HUES48 (cell line): ENCODE data around the gene COMMD4.
"Not testable (repeated sequence)": the region's sequence is repeated elsewhere in the genome, so short reads cannot be mapped to it uniquely, and the experiment has no call there.

Source experiments
- H3K27ac ChIP-seq: one replicate; pipeline ENCODE4 v1.7.0; 2013; ENCODE audit warnings: low read depth, low read length, inconsistent platforms
- H3K27me3 ChIP-seq: 2 replicates; pipeline ENCODE4 v1.6.1; 2013; ENCODE audit warnings: mild to moderate bottlenecking, low read length; ENCODE audit not compliant: control insufficient read depth, insufficient read depth
- H3K36me3 ChIP-seq: 2 replicates; pipeline ENCODE4 v1.6.1; 2013; ENCODE audit warnings: low read length; ENCODE audit not compliant: control insufficient read depth, insufficient read depth
- H3K4me1 ChIP-seq: 2 replicates; pipeline ENCODE4 v1.6.1; 2013; ENCODE audit warnings: mild to moderate bottlenecking, low read length; ENCODE audit not compliant: control insufficient read depth, insufficient read depth
- H3K4me3 ChIP-seq: 2 replicates; pipeline ENCODE4 v1.5.1; 2013; ENCODE audit warnings: mild to moderate bottlenecking, low read depth, low read length
- H3K9ac ChIP-seq: 2 replicates; pipeline ENCODE4 v1.6.1; 2013; ENCODE audit warnings: mild to moderate bottlenecking, low read depth, low read length, moderate library complexity
- H3K9me3 ChIP-seq: 2 replicates; pipeline ENCODE4 v1.6.1; 2013; ENCODE audit warnings: low read length; ENCODE audit not compliant: control insufficient read depth, insufficient read depth

Gene COMMD4

GRCh38 chr15:75333654-75334419 lies 2.0 kb upstream of the COMMD4 start:
- not testable (repeated sequence) for H3K9me3 ChIP-seq, H3K27me3 ChIP-seq, H3K4me3 ChIP-seq, H3K4me1 ChIP-seq, H3K27ac ChIP-seq, H3K36me3 ChIP-seq, H3K9ac ChIP-seq

DNA sequence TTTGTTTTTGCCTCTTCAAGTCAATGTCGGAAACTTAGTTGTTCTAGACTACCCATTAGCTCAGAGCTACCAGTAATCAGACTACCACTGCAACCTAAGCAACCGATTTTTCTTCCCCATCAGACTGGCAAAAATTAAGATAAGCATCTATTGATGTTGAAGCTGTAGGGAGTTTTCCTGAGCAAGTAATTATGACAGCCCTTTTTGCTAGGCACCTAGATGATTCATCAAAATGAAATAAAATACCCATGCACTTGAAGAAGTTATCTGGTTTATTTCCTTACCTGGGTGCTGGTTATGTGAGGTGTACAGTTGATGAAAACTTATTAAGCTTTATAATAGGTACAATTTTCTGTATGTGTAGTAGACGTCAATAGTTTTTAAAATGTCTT lies 554 bp upstream of the COMMD4 start:
- H3K27ac ChIP-seq: no peak overlapping the region

GRCh38 chr15:75338661-75339240 lies 2.9 kb downstream of the COMMD4 start:
- H3K4me3 ChIP-seq: no peak overlapping the region
- no peak overlapping the region for H3K9ac ChIP-seq
- H3K9me3 ChIP-seq: no peaks in the 10 kb centered on the region
- H3K36me3 ChIP-seq: peaks cover 33% of the 10 kb centered on the region
- H3K27ac ChIP-seq: no peak overlapping the region
- H3K4me1 ChIP-seq: peaks cover 3% of the 10 kb centered on the region; the same call in 1 of the 2 replicates
- H3K27me3 ChIP-seq: no peaks in the 10 kb centered on the region

More for the DNA sequence above, 554 bp upstream of the COMMD4 start:
- no peaks in the 10 kb centered on the region for H3K27me3 ChIP-seq
- peak overlapping the region; percentile 79 for H3K4me3 ChIP-seq
- peak overlapping the region; percentile 78 for H3K9ac ChIP-seq
- no peaks in the 10 kb centered on the region for H3K9me3 ChIP-seq
- peaks cover 3% of the 10 kb centered on the region; the same call in 1 of the 2 replicates for H3K4me1 ChIP-seq
- peaks cover 20% of the 10 kb centered on the region for H3K36me3 ChIP-seq

GRCh38 chr15:75339531-75340240 lies 3.8 kb downstream of the COMMD4 start:
- H3K27me3 ChIP-seq: no peaks in the 10 kb centered on the region
- H3K4me3 ChIP-seq: no peak overlapping the region
- H3K36me3 ChIP-seq: peaks cover 33% of the 10 kb centered on the region
- no peak overlapping the region for H3K27ac ChIP-seq
- H3K9me3 ChIP-seq: no peaks in the 10 kb centered on the region
- no peak overlapping the region for H3K9ac ChIP-seq
- H3K4me1 ChIP-seq: peaks cover 3% of the 10 kb centered on the region; the same call in 1 of the 2 replicates

DNA sequence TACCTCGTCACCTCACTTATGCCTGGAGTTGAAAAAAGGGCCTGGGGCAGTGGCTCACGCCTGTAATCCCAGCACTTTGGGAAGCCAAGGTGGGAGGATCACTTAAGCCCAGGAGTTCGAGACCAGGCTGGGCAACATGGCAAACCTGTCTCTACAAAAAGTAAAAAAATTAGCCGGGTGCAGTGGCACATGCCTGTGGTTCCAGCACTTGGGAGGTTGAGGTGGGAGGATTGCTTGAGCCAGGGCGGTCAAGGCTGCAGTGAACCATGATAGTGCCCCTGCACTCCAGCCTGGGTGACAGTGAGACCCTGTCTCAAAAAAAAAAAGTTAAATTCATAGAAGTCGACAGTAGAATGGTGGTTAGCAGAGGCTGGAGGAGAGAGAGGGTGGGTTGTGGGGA lies 6.4 kb downstream of the COMMD4 start:
- peaks cover 33% of the 10 kb centered on the region for H3K36me3 ChIP-seq
- no peaks in the 10 kb centered on the region for H3K4me1 ChIP-seq

DNA sequence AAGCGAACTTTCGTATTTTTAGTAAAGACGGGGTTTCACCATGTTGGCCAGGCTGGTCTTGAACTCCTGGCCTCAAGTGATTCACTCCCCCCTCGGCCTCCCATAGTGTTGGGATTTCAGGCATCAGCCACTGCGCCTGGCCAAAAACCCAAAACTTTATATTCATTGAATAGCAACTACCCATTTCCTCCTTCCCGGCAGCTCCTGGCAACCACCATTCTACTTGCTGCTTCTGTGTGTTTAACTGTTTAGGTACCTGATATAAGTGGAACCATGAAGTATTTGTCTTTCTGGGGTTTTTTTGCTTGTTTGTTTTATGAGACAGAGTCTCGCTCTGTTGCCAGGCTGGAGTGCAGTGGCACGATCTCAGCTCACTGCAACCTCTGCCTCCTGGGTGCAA lies 8.1 kb downstream of the COMMD4 start:
- not testable (repeated sequence) for H3K4me1 ChIP-seq, H3K27ac ChIP-seq, H3K4me3 ChIP-seq, H3K9ac ChIP-seq, H3K9me3 ChIP-seq
- Histone ChIP-seq H3K27me3 (peaks cover 26% of the 10 kb centered on the region), H3K36me3 (peaks cover 26% of the 10 kb centered on the region)

More for the DNA sequence above, 6.4 kb downstream of the COMMD4 start:
- H3K27me3 ChIP-seq: peaks cover 12% of the 10 kb centered on the region
- H3K27ac ChIP-seq: no peak overlapping the region
- H3K9me3 ChIP-seq: no peaks in the 10 kb centered on the region
- H3K9ac ChIP-seq: no peak overlapping the region
- no peak overlapping the region for H3K4me3 ChIP-seq

DNA sequence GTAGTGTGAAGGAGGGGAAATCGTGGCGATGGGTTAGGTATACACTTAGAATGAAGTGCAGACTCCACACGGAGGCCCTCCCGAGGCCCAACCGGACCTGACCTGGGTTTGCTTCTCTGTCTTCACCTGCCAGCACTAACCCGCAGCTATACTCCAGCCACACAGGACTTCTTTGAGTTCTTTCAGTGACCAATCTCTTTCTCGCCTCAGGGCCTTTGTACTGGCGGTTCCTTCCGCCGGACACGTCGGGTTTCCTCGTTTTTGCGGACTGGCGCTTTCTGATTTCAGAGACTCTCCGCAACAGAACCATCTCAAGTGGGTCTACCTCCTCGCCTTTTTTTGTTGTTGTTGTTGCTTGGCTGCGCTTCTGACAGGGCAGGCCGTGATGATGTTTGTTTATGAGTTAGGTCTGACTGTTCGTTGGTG lies 10.9 kb downstream of the COMMD4 start, which contains the start of gene NEIL1:
NEIL1 (plus strand) TSS at position 244 of the 426 bp plus-strand sequence. CDS start 1,867 bp downstream, outside the sequence.
- H3K27ac ChIP-seq: no peak within 1 kb of the TSS
- H3K9me3 ChIP-seq: no peaks in the 10 kb centered on the region
- peak within 1 kb of the TSS; percentile 22; the same call in 1 of the 2 replicates for H3K9ac ChIP-seq
- peak within 1 kb of the TSS; percentile 89 for H3K4me3 ChIP-seq
- H3K4me1 ChIP-seq: peaks cover 3% of the 10 kb centered on the region; the same call in 1 of the 2 replicates
- H3K36me3 ChIP-seq: no peaks in the 10 kb centered on the region
- peaks cover 29% of the 10 kb centered on the region for H3K27me3 ChIP-seq

GRCh38 chr15:75347222-75348033 lies 11.6 kb downstream of the COMMD4 start:
- Histone ChIP-seq H3K9ac (peak overlapping the region; percentile 22; the same call in 1 of the 2 replicates), H3K27me3 (peaks cover 29% of the 10 kb centered on the region), H3K9me3 (no peaks in the 10 kb centered on the region), H3K27ac (no peak overlapping the region), H3K36me3 (no peaks in the 10 kb centered on the region), H3K4me1 (peaks cover 3% of the 10 kb centered on the region; the same call in 1 of the 2 replicates), H3K4me3 (peak overlapping the region; percentile 89)

DNA sequence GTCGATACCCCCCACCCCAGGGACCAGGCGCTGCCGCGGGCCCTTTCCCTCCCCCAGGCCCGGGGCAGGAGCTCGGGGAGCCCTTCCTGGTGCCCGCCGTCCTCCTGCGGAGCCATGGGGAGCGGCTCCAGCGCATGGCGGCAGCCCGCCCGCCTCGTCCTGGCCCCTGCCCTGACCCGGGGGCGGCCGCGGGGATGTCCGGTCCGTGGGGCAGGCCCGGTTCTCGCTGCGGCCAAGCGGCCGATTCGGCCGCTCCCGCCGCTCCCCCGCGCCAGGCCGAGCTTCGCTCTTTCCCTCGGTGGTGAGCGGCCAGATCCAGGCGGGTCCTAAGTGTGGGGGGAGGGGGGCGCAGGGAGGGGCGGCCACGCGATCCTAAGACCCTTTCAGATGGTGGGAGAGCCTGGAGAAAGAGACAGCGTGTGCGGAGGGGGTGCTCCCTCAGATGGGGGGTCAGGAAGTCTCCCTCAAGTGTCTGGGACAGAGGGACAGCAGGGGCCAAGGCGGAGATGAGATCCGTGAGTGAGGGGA lies 12.2 kb downstream of the COMMD4 start:
- Histone ChIP-seq H3K9me3 (no peaks in the 10 kb centered on the region), H3K36me3 (no peaks in the 10 kb centered on the region), H3K4me1 (peaks cover 3% of the 10 kb centered on the region; the same call in 1 of the 2 replicates), H3K4me3 (peak overlapping the region; percentile 89), H3K27ac (no peak overlapping the region), H3K9ac (peak overlapping the region; percentile 13; the same call in 1 of the 2 replicates), H3K27me3 (peaks cover 29% of the 10 kb centered on the region)
